HG03103 (cell line): ENCODE measurements around the gene SULT6B1.
"Not testable (repeated sequence)": the region's sequence is repeated elsewhere in the genome, so short reads cannot be mapped to it uniquely, and the experiment has no call there.

Experiments
- ATAC-seq: cut with Tn5 transposase; IDR thresholded peaks from one replicate; pipeline ENCODE4 v1.9.1; 2021; ENCODE audit warnings: low read depth; ENCODE audit not compliant: unreplicated experiment

SULT6B1 gene

GRCh38 chr2:37188570-37188969 is at the start of gene SULT6B1:
SULT6B1 (minus strand) TSS chr2:37188670; CDS start chr2:37188640, 30 bp downstream.
- no peak for ATAC-seq

GRCh38 chr2:37232131-37232933 is 43.9 kb upstream of the SULT6B1 start:
- ATAC-seq = no peak

GRCh38 chr2:37231241-37232130 is 43.0 kb upstream of the SULT6B1 start, which contains the start of the genes CEBPZ and NDUFAF7:
CEBPZ (minus strand) TSS chr2:37231596; CDS start chr2:37231567, 29 bp downstream.
NDUFAF7 (plus strand) TSS chr2:37231658; CDS start chr2:37231706, 48 bp downstream.
- peak; percentile 86 for ATAC-seq

GRCh38 chr2:37230581-37230980 is 42.1 kb upstream of the SULT6B1 start:
- ATAC-seq = no peak

- no peak for ATAC-seq
These were observed 40.3 kb upstream of the SULT6B1 start for GRCh38 chr2:37228788-37229187.

- ATAC-seq = no peak
These were observed 38.4 kb upstream of the SULT6B1 start for GRCh38 chr2:37226863-37227262.

- ATAC-seq = not testable (repeated sequence)
These were observed 36.7 kb upstream of the SULT6B1 start for GRCh38 chr2:37225129-37225528.

GRCh38 chr2:37224063-37224462 is 35.6 kb upstream of the SULT6B1 start:
- ATAC-seq = no peak

- ATAC-seq = no peak
These were observed 34.7 kb upstream of the SULT6B1 start for GRCh38 chr2:37223131-37223530.

- no peak for ATAC-seq
These were observed 30.6 kb upstream of the SULT6B1 start for GRCh38 chr2:37219046-37219445.

- no peak for ATAC-seq
These were observed 26.8 kb upstream of the SULT6B1 start for GRCh38 chr2:37215250-37215649.

GRCh38 chr2:37211939-37212338 is 23.5 kb upstream of the SULT6B1 start:
- no peak for ATAC-seq

- no peak for ATAC-seq
These were observed 22.7 kb upstream of the SULT6B1 start for GRCh38 chr2:37211212-37211611.

GRCh38 chr2:37206760-37207159 is 18.3 kb upstream of the SULT6B1 start:
- not testable (repeated sequence) for ATAC-seq

- ATAC-seq = no peak
These were observed 17.3 kb upstream of the SULT6B1 start for GRCh38 chr2:37205689-37206341.

- not testable (repeated sequence) for ATAC-seq
These were observed 16.7 kb upstream of the SULT6B1 start for GRCh38 chr2:37205071-37205661.

- ATAC-seq = no peak
These were observed 15.2 kb upstream of the SULT6B1 start for GRCh38 chr2:37203708-37204107.

- no peak for ATAC-seq
These were observed 13.3 kb upstream of the SULT6B1 start for GRCh38 chr2:37201766-37202165.

GRCh38 chr2:37201208-37201607 is 12.7 kb upstream of the SULT6B1 start:
- ATAC-seq = no peak

GRCh38 chr2:37198681-37199065 is 10.2 kb upstream of the SULT6B1 start:
- no peak for ATAC-seq
